Testis (tissue), 3 donors: Measurements from ENCODE around the gene TBC1D19. TPM values are rescaled to one million over a fixed set of nuclear protein-coding genes. Genes with fewer than 3 reads are reported as not detected.
"Not testable (repeated sequence)": the region's sequence is repeated elsewhere in the genome, so short reads cannot be mapped to it uniquely, and the experiment has no call there.

Experiments used
- DNase-seq: peaks from one replicate; pipeline ENCODE4 v3.0.0-alpha.2; 2019
- H3K27ac ChIP-seq, 2 donors: fragments of 200-600 bp; sonication (generic); one replicate each; pipeline ENCODE4 v1.5.1; 2019
- H3K27me3 ChIP-seq: fragments of 200-600 bp; sonication (generic); one replicate; pipeline ENCODE4 v1.5.1; 2019
- H3K36me3 ChIP-seq: fragments of 200-600 bp; sonication (generic); one replicate; pipeline ENCODE4 v1.5.1; 2017; ENCODE audit warnings: low read depth; ENCODE audit errors: missing control alignments
- H3K4me1 ChIP-seq: fragments of 200-600 bp; sonication (generic); one replicate; pipeline ENCODE4 v1.5.1; 2019
- H3K4me3 ChIP-seq, 2 donors: fragments of 200-600 bp; sonication (generic); one replicate each; pipeline ENCODE4 v1.5.1; 2017 to 2019
- H3K9me3 ChIP-seq: fragments of 200-600 bp; sonication (generic); one replicate; pipeline ENCODE4 v1.5.1; 2017
- POLR2A ChIP-seq: fragments of 450-650 bp; IDR thresholded peaks from one replicate; pipeline ENCODE4 v1.6.1; 2017; ENCODE audit warnings: antibody characterized with exemption, mild to moderate bottlenecking, moderate library complexity
- WGBS, 2 donors: methylation state at CpG; one replicate each; pipeline ENCODE4 v1.1.5; 2018; 5-methylcytosine and 5-hydroxymethylcytosine counted together
- intact Hi-C: fragments of 100-400 bp; cut with DNase I; formaldehyde crosslinking; loops from one replicate; pipeline ENCODE4 v1.15.1; 2023; ENCODE audit warnings: low total_unique reads
- polyA plus RNA-seq: library from polyadenylated mRNA; stranded (reverse); fragments of 350-450 nt; fragmentation: Illumina TruSeq; extraction: RNeasy Lipid Tissue Mini Kit (QIAGEN cat#74804); gene quantifications from one replicate; pipeline ENCODE4 v1.2.3, GENCODE V29; 2014; ENCODE audit warnings: low read depth, low replicate concordance; ENCODE audit not compliant: insufficient read depth
- total RNA-seq, 2 donors: library from RNA; depleted of rRNA; stranded (reverse); fragments of >200 nt; gene quantifications; one replicate each; pipeline ENCODE4 v1.2.3, GENCODE V29; 2016
- TF ChIP-seq, protein P1 (sequence below), 3 experiments: fragments of 450-650 bp in 2 of 3; fragments of 200-600 bp in 1 of 3; sonication (generic) in 1 of 3; IDR thresholded peaks; one replicate each; pipeline ENCODE4 v1.5.1; 2016 to 2019; ENCODE audit warnings: antibody characterized with exemption in 3 of 3, mild to moderate bottlenecking in 2 of 3, moderate library complexity in 1 of 3

TBC1D19 gene
- total and polyA plus RNA-seq, 3 donors from 2014 or later: 5.7 to 20.2 (median 13.9) TPM

DNA sequence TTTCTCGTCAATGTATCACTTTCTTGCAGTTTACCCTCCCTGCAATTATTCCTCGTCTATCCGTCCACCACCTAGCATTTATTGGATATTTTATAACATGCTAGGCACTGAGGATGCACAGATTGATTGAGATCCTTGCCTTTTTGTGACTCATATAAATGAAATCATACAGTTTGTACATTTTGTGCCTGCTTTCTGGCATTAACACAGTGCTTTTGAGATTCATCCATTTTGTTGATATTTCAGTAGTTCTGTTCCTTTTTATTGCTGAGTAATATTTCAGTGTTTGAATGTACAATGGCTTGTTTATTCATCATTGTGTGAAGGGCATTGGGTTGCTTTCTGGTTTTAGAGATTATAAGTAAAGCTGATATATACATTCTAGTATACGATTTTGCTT is 841 bp downstream of the TBC1D19 start:
- intact Hi-C loops: no loop called here
- Histone ChIP-seq H3K4me1 (no peaks in the 10 kb centered on the region), H3K27ac (no peak overlapping the region), H3K36me3 (no peaks in the 10 kb centered on the region), H3K9me3 (no peaks in the 10 kb centered on the region), H3K4me3 (peak overlapping the region; percentile 66 to 76), H3K27me3 (no peaks in the 10 kb centered on the region)
- WGBS, 2 donors: 10 to 12% methylated on average over 4 of the region's 4 CpGs
- DNase-seq: no peak
- TF ChIP-seq, protein P1, sequence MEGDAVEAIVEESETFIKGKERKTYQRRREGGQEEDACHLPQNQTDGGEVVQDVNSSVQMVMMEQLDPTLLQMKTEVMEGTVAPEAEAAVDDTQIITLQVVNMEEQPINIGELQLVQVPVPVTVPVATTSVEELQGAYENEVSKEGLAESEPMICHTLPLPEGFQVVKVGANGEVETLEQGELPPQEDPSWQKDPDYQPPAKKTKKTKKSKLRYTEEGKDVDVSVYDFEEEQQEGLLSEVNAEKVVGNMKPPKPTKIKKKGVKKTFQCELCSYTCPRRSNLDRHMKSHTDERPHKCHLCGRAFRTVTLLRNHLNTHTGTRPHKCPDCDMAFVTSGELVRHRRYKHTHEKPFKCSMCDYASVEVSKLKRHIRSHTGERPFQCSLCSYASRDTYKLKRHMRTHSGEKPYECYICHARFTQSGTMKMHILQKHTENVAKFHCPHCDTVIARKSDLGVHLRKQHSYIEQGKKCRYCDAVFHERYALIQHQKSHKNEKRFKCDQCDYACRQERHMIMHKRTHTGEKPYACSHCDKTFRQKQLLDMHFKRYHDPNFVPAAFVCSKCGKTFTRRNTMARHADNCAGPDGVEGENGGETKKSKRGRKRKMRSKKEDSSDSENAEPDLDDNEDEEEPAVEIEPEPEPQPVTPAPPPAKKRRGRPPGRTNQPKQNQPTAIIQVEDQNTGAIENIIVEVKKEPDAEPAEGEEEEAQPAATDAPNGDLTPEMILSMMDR (IDR thresholded peaks at IDR 0.05): no peak
- no peak for TF ChIP-seq POLR2A

DNA sequence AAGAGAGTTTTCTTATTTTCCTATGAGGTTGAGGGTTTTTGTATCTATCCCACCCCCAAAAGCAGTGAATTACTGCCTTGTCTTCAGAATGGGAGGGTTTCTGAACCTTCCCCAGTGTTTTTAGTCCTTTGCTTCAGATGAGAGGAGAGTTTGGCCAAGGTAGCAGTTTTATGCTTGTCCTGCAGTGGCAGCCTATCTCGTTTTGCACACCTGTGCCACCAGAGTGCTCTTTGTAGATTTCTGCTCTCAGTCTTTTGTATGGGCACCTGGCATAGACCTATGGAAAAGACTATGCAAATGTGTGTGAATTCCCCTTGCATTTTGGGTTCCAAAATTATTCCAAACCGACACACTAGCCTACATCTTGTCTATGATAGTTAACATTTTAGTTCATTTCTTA is 5.8 kb downstream of the TBC1D19 start:
- no peak for DNase-seq
- 54 to 55% methylated on average over 2 of the region's 2 CpGs for WGBS, 2 donors
- H3K9me3 ChIP-seq: no peaks in the 10 kb centered on the region

DNA sequence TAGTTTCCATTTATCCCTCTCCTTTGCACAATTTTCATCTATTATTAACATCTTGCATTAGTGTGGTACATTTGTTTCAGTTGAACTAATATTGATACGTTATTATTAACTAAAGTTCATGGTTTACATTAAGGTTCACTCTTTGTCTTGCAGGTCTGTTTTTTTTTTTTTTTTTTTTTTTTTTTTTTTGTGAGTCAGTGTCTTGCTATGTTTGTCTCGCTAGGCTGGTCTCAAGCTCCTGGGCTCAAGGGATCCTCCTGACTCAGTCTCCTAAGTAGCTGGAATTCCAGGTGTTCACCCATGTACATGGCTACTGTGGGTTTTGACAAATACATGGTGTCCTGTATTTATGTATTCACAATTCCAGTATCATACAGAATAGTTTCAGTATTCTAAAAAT is 6.8 kb downstream of the TBC1D19 start:
- intact Hi-C loops: no loop called here
- no peak overlapping the region for H3K27ac ChIP-seq
- no peaks in the 10 kb centered on the region for H3K4me1 ChIP-seq
- DNase-seq: no peak
- 90 to 91% methylated on average over 2 of the region's 2 CpGs for WGBS, 2 donors
- no peaks in the 10 kb centered on the region for H3K9me3 ChIP-seq
- no peak overlapping the region for H3K4me3 ChIP-seq
- no peaks in the 10 kb centered on the region for H3K27me3 ChIP-seq
- no peaks in the 10 kb centered on the region for H3K36me3 ChIP-seq
- TF ChIP-seq, protein P1 (IDR thresholded peaks at IDR 0.05): no peak
- TF ChIP-seq POLR2A: no peak

More for the DNA sequence above, 5.8 kb downstream of the TBC1D19 start:
- intact Hi-C loops: no loop called here
- no peak overlapping the region for H3K27ac ChIP-seq
- no peak for TF ChIP-seq POLR2A
- TF ChIP-seq, protein P1 (IDR thresholded peaks at IDR 0.05): no peak
- no peaks in the 10 kb centered on the region for H3K36me3 ChIP-seq
- no peaks in the 10 kb centered on the region for H3K4me1 ChIP-seq
- no peak overlapping the region for H3K4me3 ChIP-seq
- H3K27me3 ChIP-seq: no peaks in the 10 kb centered on the region

DNA sequence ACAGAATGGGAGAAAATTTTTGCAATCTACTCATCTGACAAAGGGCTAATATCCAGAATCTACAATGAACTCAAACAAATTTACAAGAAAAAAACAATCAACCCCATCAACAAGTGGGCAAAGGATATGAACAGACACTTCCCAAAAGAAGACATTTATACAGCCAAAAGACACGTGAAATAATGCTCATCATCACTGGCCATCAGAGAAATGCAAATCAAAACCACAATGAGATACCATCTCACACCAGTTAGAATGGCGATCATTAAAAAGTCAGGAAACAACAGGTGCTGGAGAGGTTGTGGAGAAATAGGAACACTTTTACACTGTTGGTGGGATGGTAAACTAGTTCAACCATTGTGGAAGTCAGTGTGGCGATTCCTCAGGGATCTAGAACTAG is 9.7 kb downstream of the TBC1D19 start:
- DNase-seq, H3K4me1 ChIP-seq, H3K36me3 ChIP-seq, intact Hi-C loops, H3K4me3 ChIP-seq, H3K9me3 ChIP-seq, H3K27ac ChIP-seq, H3K27me3 ChIP-seq: not testable (repeated sequence)
- 93 to 95% methylated on average over 3 of the region's 3 CpGs for WGBS, 2 donors

DNA sequence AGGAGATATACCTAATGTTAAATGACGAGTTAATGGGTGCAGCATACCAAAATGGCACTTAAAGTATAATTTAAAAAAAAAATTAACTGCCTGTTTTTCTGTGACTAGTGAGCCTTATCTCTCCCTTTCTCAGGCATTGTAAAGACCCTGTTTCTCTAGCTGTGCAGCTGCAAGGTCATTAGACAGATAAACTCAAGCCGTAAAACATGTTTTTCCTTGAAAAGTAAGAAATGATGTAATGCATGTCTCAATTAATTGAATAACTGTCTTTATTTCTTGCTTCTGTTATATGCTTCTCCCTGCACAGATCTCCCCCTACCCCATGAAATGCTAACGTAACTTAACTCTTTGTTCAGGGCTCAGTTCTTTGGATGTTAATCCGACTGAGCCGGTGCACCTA is 10.5 kb downstream of the TBC1D19 start:
- H3K4me3 ChIP-seq: no peak overlapping the region
- H3K36me3 ChIP-seq: no peaks in the 10 kb centered on the region
- no peak for DNase-seq
- intact Hi-C loops: no loop called here
- WGBS, 2 donors: 61 to 67% methylated on average over 5 of the region's 5 CpGs
- no peaks in the 10 kb centered on the region for H3K4me1 ChIP-seq
- H3K27ac ChIP-seq: no peak overlapping the region
- no peaks in the 10 kb centered on the region for H3K9me3 ChIP-seq
- TF ChIP-seq, protein P1 (IDR thresholded peaks at IDR 0.05): no peak
- no peak for TF ChIP-seq POLR2A
- no peaks in the 10 kb centered on the region for H3K27me3 ChIP-seq
